Upper lobe of left lung (tissue), 4 donors: Measurements from ENCODE around the gene MYO18A.

ENCODE experiments used
- EP300 ChIP-seq, 4 donors: sonication (generic); formaldehyde crosslinking; IDR thresholded peaks; one replicate each; pipeline ENCODE4 v1.5.1; 2017; ENCODE audit warnings: antibody characterized with exemption in 4 of 4, control low read depth in 2 of 4
- TF ChIP-seq, protein P1 (sequence below), 6 experiments: fragments of 450-650 bp in 4 of 6; fragments of 200-600 bp in 2 of 6; sonication (generic) in 2 of 6; IDR thresholded peaks; one replicate each; pipeline ENCODE4 v1.5.1; 2016 to 2019; ENCODE audit warnings: antibody characterized with exemption in 6 of 6

DNA sequence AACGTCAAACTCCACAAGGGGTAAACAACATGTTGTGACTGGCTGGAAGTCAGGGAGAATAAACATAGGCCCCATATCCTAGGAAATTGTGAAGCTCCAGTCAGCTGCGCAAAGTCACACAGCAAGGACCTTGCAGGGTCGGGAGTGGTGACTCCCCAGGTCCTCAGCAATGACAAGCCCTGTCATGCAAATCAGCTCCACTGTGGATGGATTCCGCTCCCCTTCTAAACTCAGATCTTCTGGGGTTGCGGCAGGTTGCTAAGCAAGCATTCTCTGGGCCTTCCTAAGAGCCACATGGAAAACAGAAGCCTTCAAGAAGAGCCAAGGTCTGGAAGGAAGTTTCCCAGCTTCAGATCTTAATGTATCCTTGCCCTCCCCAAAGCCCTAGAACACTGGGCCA is 28.9 kb upstream of the MYO18A start:
- TF ChIP-seq, protein P1, sequence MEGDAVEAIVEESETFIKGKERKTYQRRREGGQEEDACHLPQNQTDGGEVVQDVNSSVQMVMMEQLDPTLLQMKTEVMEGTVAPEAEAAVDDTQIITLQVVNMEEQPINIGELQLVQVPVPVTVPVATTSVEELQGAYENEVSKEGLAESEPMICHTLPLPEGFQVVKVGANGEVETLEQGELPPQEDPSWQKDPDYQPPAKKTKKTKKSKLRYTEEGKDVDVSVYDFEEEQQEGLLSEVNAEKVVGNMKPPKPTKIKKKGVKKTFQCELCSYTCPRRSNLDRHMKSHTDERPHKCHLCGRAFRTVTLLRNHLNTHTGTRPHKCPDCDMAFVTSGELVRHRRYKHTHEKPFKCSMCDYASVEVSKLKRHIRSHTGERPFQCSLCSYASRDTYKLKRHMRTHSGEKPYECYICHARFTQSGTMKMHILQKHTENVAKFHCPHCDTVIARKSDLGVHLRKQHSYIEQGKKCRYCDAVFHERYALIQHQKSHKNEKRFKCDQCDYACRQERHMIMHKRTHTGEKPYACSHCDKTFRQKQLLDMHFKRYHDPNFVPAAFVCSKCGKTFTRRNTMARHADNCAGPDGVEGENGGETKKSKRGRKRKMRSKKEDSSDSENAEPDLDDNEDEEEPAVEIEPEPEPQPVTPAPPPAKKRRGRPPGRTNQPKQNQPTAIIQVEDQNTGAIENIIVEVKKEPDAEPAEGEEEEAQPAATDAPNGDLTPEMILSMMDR (IDR thresholded peaks at IDR 0.05), result no peak
- TF ChIP-seq EP300 (IDR thresholded peaks at IDR 0.05), result no peak
